ENCODE measurements around the gene OTOGL.
"Not testable (repeated sequence)": the region's sequence is repeated elsewhere in the genome, so short reads cannot be mapped to it uniquely, and the experiment has no call there.

OTOGL gene

DNA sequence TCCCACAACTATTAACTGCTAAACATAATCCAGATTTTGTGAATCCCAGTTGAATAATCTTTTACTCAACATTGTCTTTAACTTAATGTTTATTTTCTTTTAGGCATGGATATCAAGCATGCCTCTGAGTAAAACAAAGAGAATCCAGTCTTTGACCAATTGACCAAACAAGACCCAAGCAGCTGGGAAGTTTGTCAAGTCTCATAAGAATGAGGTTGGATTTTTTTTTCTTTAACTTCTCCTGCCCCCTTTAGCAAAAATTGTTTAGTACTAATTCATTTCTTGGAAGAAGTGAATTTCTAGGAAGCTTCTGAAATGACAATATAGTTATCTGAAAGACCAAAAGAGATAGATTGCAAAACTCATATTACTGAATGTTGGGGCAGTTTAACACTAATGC is 89.9 kb downstream of the OTOGL start:
- DNase-seq, result no peak

GRCh38 chr12:80190001-80190400 is 90.7 kb downstream of the OTOGL start:
- DNase-seq, result no peak

DNA sequence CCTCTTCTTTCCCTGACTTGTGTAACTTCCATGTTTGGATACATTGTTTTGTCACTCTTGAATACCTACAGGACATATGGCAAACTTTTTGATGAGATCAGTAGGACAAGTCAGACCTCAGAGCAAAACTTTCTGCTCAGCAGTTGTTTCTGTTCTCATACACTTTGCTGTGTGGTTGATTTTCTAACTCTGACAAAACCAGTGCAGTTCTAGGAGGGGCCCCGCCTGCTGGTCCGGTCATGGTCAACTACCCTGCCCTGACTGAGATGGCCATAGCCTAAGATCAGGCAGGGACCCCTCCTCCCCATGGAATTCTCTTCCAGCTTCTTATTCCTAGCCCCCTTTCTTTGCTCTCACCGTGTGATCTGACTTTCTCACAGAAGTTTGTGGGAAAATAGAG is 92.8 kb downstream of the OTOGL start:
- DNase-seq, result no peak

DNA sequence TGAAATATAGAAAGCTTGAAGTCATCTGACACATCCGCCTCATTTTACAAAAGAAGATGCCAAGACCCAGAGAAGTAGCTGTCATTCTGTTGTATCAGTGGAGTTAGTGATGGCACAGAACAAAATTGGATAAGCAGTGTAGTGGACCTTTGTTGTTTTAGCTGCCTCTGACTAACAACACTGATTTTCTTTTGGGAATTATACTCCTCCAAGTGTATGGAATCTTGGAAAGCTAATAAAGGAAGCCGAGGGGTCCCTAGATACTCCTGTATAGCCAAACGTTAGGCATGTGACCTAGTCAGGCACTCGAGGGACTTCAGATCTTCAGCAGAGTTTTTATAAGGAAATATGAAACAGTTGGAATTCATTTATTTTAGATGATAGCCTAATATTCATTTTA is 94.5 kb downstream of the OTOGL start:
- no peak for DNase-seq

GRCh38 chr12:80195074-80195726 is 95.9 kb downstream of the OTOGL start:
- DNase-seq, result no peak

- DNase-seq, result no peak
Measured at GRCh38 chr12:80195737-80196136, 96.4 kb downstream of the OTOGL start.

- DNase-seq, result no peak
Measured at GRCh38 chr12:80196419-80196818, 97.1 kb downstream of the OTOGL start.

- DNase-seq, result no peak
Measured at GRCh38 chr12:80198782-80199337, 99.5 kb downstream of the OTOGL start.

DNA sequence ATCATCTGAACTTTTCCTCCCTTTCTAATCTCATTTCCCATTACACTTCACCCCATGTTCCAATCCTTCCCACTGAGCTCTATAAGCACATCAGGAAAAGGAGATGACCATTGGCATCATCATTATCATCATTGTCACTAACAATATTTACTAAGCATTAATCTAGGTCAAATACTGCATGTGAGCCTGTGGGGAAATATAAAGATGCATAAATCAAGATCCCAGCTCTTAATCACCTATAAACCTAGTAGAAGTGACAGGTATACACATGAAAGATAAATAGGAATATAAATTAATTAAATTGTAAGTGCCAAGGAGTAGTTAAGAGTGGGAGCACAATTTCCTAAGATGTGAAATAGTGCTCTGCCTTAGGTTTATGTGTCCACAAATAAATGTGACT is 100.6 kb downstream of the OTOGL start:
- no peak for DNase-seq

- DNase-seq, result no peak
Measured at GRCh38 chr12:80200414-80200813, 101.1 kb downstream of the OTOGL start.

DNA sequence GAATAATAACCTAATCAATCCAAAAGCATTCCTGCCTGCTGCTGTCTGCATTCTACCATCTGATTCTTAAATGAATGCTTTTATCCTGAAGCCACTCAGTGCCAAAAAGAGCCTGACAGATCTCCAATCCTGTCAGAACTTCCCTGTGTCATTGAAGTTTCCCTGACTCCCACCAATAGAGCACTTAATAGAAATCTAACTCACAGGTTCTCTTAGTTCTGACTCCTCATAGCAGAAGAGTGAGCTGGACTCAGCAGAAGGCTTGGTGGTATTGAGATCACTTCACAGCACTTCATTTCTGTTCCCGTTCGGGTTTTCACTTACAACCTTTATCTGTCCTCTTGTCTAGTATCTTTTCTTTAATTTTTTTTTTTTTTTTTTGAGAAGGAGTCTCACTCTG is 102.6 kb downstream of the OTOGL start:
- DNase-seq, result no peak

GRCh38 chr12:80205960-80206359 is 106.6 kb downstream of the OTOGL start:
- no peak for DNase-seq

DNA sequence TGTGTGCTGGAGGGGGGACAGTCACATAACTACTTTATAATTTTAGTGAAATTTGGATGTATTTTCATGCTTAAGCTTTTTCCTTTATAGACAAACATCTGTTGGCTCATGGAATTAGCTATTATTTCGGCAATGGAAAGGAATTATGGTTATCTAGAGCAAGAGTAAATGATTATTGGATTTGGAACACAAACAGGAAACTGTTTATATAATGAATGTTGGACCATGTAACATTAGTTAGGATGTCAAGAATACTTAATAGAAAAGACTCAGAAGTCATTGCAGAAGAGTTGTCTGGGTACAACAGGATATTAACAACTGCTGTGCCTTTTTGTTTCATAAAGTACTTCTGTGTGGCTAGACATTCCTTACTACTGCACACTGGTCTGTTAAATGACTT is 108.7 kb downstream of the OTOGL start:
- no peak for DNase-seq

- DNase-seq, result no peak
Measured at GRCh38 chr12:80211671-80212070, 112.3 kb downstream of the OTOGL start.

DNA sequence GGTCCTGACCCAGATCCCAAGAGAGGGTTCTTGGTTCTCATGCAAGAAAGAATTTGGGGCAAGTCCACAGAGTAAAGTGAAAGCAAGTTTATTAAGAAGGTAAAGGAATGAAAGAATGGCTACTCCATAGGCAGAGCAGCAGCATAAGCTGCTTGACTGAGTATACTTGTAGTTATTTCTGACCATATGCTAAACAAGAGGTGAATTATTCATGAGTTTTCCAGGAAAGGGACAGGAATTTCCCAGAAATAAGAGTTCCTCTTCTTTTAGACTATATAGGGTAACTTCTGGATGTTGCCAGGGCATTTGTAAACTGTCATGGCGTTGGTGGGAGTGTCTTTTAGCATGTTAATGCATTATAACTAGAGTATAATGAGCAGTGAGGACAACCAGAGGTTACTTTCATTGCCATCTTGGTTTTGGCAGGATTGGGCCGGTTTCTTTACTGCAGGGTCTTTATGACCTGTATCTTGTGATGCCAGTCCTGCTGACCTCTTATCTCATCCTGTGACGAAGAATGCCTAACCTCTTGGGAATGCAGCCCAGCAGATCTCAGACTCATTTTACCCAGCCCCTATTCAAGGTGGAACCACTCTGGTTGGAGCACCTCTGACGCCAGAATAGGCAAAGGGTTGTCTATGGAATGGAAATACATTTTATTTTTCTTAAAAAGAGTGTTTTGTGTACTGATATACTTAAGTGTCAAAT is 113.8 kb downstream of the OTOGL start:
- no peak for DNase-seq

DNA sequence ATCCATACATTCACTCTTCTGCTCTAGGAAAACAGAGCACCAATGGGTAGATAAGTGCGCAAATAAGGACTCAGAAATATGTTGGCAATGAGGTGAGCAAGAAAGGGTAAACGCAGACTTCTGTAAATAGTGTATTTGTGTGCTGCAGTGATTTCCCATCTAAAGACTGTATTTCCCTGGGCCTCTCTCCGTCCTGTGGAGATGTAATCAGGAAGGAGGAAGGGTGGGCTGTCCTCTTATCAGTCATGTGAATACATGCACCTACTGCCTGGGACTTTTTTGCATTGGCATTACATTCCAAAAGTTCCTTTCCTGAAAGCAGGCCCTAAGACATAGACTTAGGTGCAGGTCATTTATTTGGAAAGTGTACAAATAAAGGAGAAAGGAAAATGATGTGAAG is 114.5 kb downstream of the OTOGL start:
- no peak for DNase-seq

GRCh38 chr12:80217011-80217535 is 117.7 kb downstream of the OTOGL start:
- no peak for DNase-seq

- DNase-seq, result not testable (repeated sequence)
Measured at GRCh38 chr12:80218925-80219324, 119.6 kb downstream of the OTOGL start.

- DNase-seq, result no peak
Measured at GRCh38 chr12:80219345-80219744, 120.0 kb downstream of the OTOGL start.

GRCh38 chr12:80222261-80222660 is 122.9 kb downstream of the OTOGL start:
- no peak for DNase-seq

GRCh38 chr12:80226576-80226975 is 127.2 kb downstream of the OTOGL start:
- DNase-seq, result no peak

- DNase-seq, result not testable (repeated sequence)
Measured at GRCh38 chr12:80227904-80228303, 128.6 kb downstream of the OTOGL start.

GRCh38 chr12:80230068-80230467 is 130.7 kb downstream of the OTOGL start:
- no peak for DNase-seq

GRCh38 chr12:80232837-80233236 is 133.5 kb downstream of the OTOGL start:
- DNase-seq, result no peak
